Astrocyte (in vitro differentiated cells and primary cell): ENCODE data around the gene WDR36. TPM values are rescaled to one million over a fixed set of nuclear protein-coding genes. Genes with fewer than 3 reads are reported as not detected.

ENCODE experiments used
- DNase-seq: peaks from one replicate; pipeline ENCODE4 v3.0.0-alpha.2; 2010; ENCODE audit warnings: low read depth
- FAIRE-seq: peaks from 2 replicates; lab custom pipeline; 2011; peaks lifted over from hg19 to GRCh38; lab: Jason Lieb, UNC
- H2AFZ ChIP-seq: 2 replicates; pipeline ENCODE4 v1.6.0; 2012; ENCODE audit warnings: low read depth, low read length, inconsistent platforms
- H3K27ac ChIP-seq: 2 replicates; pipeline ENCODE4 v1.5.1; 2011; ENCODE audit warnings: low read depth, low read length, inconsistent platforms
- H3K27me3 ChIP-seq: 2 replicates; pipeline ENCODE4 v1.6.0; 2011; ENCODE audit warnings: low read length, inconsistent platforms; ENCODE audit not compliant: insufficient read depth
- H3K36me3 ChIP-seq: 2 replicates; pipeline ENCODE4 v1.5.1; 2011; ENCODE audit warnings: low read length, inconsistent platforms; ENCODE audit not compliant: insufficient read depth
- H3K4me1 ChIP-seq: 2 replicates; pipeline ENCODE4 v1.5.1; 2011; ENCODE audit warnings: low read length, inconsistent platforms; ENCODE audit not compliant: insufficient read depth
- H3K4me2 ChIP-seq: 2 replicates; pipeline ENCODE4 v1.6.0; 2012; ENCODE audit warnings: low read length, inconsistent platforms
- H3K4me3 ChIP-seq: 2 replicates; pipeline ENCODE4 v1.5.1; 2011; ENCODE audit warnings: low read depth, mild to moderate bottlenecking, low read length, inconsistent platforms; ENCODE audit not compliant: insufficient read depth
- H3K79me2 ChIP-seq: 2 replicates; pipeline ENCODE4 v1.6.0; 2012; ENCODE audit warnings: mild to moderate bottlenecking, low read length, inconsistent platforms; ENCODE audit not compliant: insufficient read depth
- H3K9ac ChIP-seq: 2 replicates; pipeline ENCODE4 v1.6.0; 2012; ENCODE audit warnings: mild to moderate bottlenecking, low read length, inconsistent platforms
- H3K9me3 ChIP-seq: 2 replicates; pipeline ENCODE4 v1.5.1; 2012; ENCODE audit warnings: low read depth, mild to moderate bottlenecking, low read length, inconsistent platforms; ENCODE audit not compliant: insufficient read depth
- H4K20me1 ChIP-seq: 2 replicates; pipeline ENCODE4 v1.6.0; 2012; ENCODE audit warnings: low read length, inconsistent platforms; ENCODE audit not compliant: insufficient read depth
- H3K27ac Mint-ChIP-seq: one replicate; pipeline ENCODE4 v1.8.0; 2021; ENCODE audit warnings: mild to moderate bottlenecking, mixed read lengths; ENCODE audit not compliant: unreplicated experiment
- H3K27me3 Mint-ChIP-seq: one replicate; pipeline ENCODE4 v1.8.0; 2021; ENCODE audit warnings: low read depth, mixed read lengths; ENCODE audit not compliant: unreplicated experiment
- H3K36me3 Mint-ChIP-seq: one replicate; pipeline ENCODE4 v1.8.0; 2021; ENCODE audit warnings: low read depth, mixed read lengths; ENCODE audit not compliant: unreplicated experiment
- H3K4me1 Mint-ChIP-seq: one replicate; pipeline ENCODE4 v1.8.0; 2021; ENCODE audit warnings: low read depth, mixed read lengths; ENCODE audit not compliant: unreplicated experiment
- H3K4me3 Mint-ChIP-seq: one replicate; pipeline ENCODE4 v1.8.0; 2021; ENCODE audit warnings: mild to moderate bottlenecking, moderate library complexity, mixed read lengths; ENCODE audit not compliant: unreplicated experiment
- H3K9me3 Mint-ChIP-seq: one replicate; pipeline ENCODE4 v1.8.0; 2021; ENCODE audit warnings: mild to moderate bottlenecking, mixed read lengths; ENCODE audit not compliant: unreplicated experiment
- EZH2 ChIP-seq: IDR thresholded peaks from 2 replicates; pipeline ENCODE4 v1.6.1; 2012; ENCODE audit warnings: mild to moderate bottlenecking, low read length, inconsistent platforms; ENCODE audit not compliant: insufficient read depth
- total RNA-seq: library from RNA; stranded (reverse); gene quantifications from 2 replicates; pipeline ENCODE4 v1.2.1, GENCODE V29; 2021
- TF ChIP-seq, protein P1 (sequence below): IDR thresholded peaks from 2 replicates; pipeline ENCODE4 v1.5.1; 2011; ENCODE audit warnings: low read depth, mild to moderate bottlenecking, inconsistent platforms, low read length, moderate library complexity; ENCODE audit not compliant: insufficient read depth

Gene WDR36
- total RNA-seq, 1 donor from 2014 or later = 33.4 TPM

GRCh38 chr5:111133436-111133751, 41.2 kb downstream of the WDR36 start:
- Histone ChIP-seq H3K9ac (no peak overlapping the region), H3K4me2 (no peak overlapping the region), H3K36me3 (no peaks in the 10 kb centered on the region), H3K27ac (no peak overlapping the region), H3K4me3 (no peak overlapping the region), H2AFZ (no peak overlapping the region), H3K4me1 (peaks cover 7% of the 10 kb centered on the region), H3K9me3 (no peaks in the 10 kb centered on the region), H3K79me2 (no peaks in the 10 kb centered on the region), H3K27me3 (no peaks in the 10 kb centered on the region), H4K20me1 (no peaks in the 10 kb centered on the region)
- Mint-ChIP-seq H3K27ac (no peak overlapping the region), H3K9me3 (no peaks in the 10 kb centered on the region), H3K36me3 (no peaks in the 10 kb centered on the region), H3K4me3 (no peak overlapping the region), H3K4me1 (peaks cover 17% of the 10 kb centered on the region), H3K27me3 (no peaks in the 10 kb centered on the region)
- FAIRE-seq (no peak), DNase-seq (no peak)
- TF ChIP-seq, protein P1, sequence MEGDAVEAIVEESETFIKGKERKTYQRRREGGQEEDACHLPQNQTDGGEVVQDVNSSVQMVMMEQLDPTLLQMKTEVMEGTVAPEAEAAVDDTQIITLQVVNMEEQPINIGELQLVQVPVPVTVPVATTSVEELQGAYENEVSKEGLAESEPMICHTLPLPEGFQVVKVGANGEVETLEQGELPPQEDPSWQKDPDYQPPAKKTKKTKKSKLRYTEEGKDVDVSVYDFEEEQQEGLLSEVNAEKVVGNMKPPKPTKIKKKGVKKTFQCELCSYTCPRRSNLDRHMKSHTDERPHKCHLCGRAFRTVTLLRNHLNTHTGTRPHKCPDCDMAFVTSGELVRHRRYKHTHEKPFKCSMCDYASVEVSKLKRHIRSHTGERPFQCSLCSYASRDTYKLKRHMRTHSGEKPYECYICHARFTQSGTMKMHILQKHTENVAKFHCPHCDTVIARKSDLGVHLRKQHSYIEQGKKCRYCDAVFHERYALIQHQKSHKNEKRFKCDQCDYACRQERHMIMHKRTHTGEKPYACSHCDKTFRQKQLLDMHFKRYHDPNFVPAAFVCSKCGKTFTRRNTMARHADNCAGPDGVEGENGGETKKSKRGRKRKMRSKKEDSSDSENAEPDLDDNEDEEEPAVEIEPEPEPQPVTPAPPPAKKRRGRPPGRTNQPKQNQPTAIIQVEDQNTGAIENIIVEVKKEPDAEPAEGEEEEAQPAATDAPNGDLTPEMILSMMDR = no peak
- no peak for TF ChIP-seq EZH2

DNA sequence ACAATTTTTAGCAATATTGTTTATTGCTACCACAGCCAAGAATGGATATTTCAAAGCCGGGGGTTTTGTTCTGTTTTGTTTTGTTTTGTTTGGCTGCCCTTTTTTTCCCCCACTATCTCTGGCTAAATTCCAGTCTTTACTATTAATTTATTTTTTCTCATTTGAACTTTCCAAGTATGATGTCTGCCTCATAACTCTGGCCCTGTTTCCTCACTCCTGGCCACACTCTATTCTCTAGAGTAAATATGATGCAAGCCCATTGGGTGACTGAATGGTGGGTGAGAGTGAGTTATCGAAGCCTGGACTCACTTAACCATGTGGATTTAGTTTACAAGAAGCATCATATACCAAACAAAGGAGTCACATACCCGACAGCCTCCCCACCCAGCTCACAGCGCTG, 41.9 kb downstream of the WDR36 start:
- Histone ChIP-seq H4K20me1 (no peaks in the 10 kb centered on the region), H3K79me2 (no peaks in the 10 kb centered on the region), H2AFZ (no peak overlapping the region), H3K27me3 (no peaks in the 10 kb centered on the region), H3K4me1 (peaks cover 7% of the 10 kb centered on the region), H3K9ac (no peak overlapping the region), H3K27ac (no peak overlapping the region), H3K9me3 (no peaks in the 10 kb centered on the region), H3K4me2 (no peak overlapping the region), H3K4me3 (no peak overlapping the region), H3K36me3 (no peaks in the 10 kb centered on the region)
- no peaks in the 10 kb centered on the region for H3K27me3 Mint-ChIP-seq
- H3K27ac Mint-ChIP-seq = no peak overlapping the region
- peaks cover 16% of the 10 kb centered on the region for H3K4me1 Mint-ChIP-seq
- no peaks in the 10 kb centered on the region for H3K36me3 Mint-ChIP-seq
- no peak overlapping the region for H3K4me3 Mint-ChIP-seq
- H3K9me3 Mint-ChIP-seq = no peaks in the 10 kb centered on the region
- FAIRE-seq = no peak
- TF ChIP-seq, protein P1 = no peak
- no peak for TF ChIP-seq EZH2
- peak; percentile 8 for DNase-seq

DNA sequence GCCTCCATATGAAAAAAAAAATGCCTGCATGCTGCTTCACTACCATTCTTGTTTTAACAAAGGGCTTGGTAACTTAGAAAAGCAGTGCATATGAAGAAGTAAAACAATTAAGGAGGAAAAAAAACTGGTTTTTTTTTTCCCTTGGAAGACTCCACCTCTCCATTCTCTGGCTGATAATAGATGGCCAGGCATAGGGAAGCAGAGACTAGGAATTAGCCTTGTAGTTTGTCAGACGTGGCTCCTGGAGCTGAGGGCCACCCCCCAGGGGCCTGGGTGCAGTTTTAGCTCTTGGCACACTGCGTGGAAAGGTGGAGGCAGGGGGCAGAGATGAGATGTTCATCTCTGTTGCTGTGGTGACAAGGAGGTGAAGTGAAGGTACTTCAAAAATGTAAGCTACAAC, 42.7 kb downstream of the WDR36 start:
- Histone ChIP-seq H3K9me3 (no peaks in the 10 kb centered on the region), H4K20me1 (no peaks in the 10 kb centered on the region), H3K4me2 (no peak overlapping the region), H3K9ac (no peak overlapping the region), H2AFZ (no peak overlapping the region), H3K4me1 (peaks cover 7% of the 10 kb centered on the region), H3K27ac (no peak overlapping the region), H3K36me3 (no peaks in the 10 kb centered on the region), H3K27me3 (no peaks in the 10 kb centered on the region), H3K79me2 (no peaks in the 10 kb centered on the region), H3K4me3 (no peak overlapping the region)
- Mint-ChIP-seq H3K27me3 (no peaks in the 10 kb centered on the region), H3K27ac (no peak overlapping the region), H3K9me3 (no peaks in the 10 kb centered on the region), H3K4me3 (no peak overlapping the region), H3K36me3 (no peaks in the 10 kb centered on the region), H3K4me1 (peaks cover 12% of the 10 kb centered on the region)
- no peak for FAIRE-seq
- DNase-seq = no peak
- no peak for TF ChIP-seq EZH2
- TF ChIP-seq, protein P1 = no peak
